Measurements from ENCODE around the gene TCEAL8.

DNA sequence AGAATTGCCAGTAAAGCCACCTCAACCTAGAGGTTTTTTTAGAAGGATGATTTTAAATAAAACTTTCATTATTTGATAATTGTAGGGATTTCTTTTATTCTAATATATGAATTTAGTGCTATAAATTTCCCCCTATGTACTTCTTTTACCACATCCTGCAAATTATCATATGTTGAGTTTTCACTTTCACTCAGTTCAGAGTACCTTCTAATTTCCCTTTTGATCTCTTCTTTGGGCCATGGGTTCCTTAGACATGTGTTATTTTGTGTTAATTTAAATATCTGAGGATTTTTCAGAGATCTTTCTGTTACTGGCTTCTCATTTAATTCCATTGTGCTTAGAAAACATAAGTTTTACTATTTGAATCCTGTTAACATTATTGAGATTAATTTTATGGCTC, 49.8 kb upstream of the TCEAL8 start:
- TF ChIP-seq, protein P1, sequence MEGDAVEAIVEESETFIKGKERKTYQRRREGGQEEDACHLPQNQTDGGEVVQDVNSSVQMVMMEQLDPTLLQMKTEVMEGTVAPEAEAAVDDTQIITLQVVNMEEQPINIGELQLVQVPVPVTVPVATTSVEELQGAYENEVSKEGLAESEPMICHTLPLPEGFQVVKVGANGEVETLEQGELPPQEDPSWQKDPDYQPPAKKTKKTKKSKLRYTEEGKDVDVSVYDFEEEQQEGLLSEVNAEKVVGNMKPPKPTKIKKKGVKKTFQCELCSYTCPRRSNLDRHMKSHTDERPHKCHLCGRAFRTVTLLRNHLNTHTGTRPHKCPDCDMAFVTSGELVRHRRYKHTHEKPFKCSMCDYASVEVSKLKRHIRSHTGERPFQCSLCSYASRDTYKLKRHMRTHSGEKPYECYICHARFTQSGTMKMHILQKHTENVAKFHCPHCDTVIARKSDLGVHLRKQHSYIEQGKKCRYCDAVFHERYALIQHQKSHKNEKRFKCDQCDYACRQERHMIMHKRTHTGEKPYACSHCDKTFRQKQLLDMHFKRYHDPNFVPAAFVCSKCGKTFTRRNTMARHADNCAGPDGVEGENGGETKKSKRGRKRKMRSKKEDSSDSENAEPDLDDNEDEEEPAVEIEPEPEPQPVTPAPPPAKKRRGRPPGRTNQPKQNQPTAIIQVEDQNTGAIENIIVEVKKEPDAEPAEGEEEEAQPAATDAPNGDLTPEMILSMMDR (IDR thresholded peaks at IDR 0.05): no peak
- no peak for TF ChIP-seq POLR2AphosphoS5 (IDR thresholded peaks at IDR 0.05)
